ENCODE measurements around the gene NUP43. TPM values are rescaled to one million over a fixed set of nuclear protein-coding genes. Genes with fewer than 3 reads are reported as not detected.
"Not testable (repeated sequence)": the region's sequence is repeated elsewhere in the genome, so short reads cannot be mapped to it uniquely, and the experiment has no call there.

The NUP43 gene
- total RNA-seq, 2 donors from 2014 or later: 53.3 to 73.2 TPM

DNA sequence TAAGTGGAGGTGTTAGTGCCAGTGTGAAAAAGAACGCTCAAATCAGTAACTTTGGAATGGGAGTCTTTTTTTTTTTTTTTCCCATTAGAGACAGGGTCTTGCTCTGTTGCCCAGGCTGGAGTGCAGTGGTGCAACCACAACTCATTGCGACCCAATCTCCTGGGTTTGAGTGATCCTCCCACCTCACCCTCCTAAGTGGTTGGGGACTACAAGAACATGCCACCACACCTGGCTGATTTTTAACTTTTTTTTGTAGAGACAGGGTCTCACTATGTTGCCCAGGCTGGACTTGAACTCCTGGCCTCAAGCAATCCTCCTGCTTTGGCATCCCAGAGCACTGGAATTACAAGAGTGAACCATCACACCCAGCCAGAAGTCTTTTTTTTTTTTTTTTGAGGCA is 48.2 kb downstream of the NUP43 start:
- Mint-ChIP-seq H3K4me3 (no peak overlapping the region), H3K27ac (no peak overlapping the region), H3K4me1 (ENCODE audit: low read depth in 2 of 2) (peaks cover 9% of the 10 kb centered on the region in 2 donors), H3K9me3 (no peaks in the 10 kb centered on the region), H3K36me3 (no peaks in the 10 kb centered on the region), H3K27me3 (no peaks in the 10 kb centered on the region)
- no peak for ATAC-seq
- DNase-seq (ENCODE audit: low spot score): no peak

GRCh38 chr6:149696901-149697300 is 49.4 kb downstream of the NUP43 start:
- H3K36me3 Mint-ChIP-seq: peaks cover 2% of the 10 kb centered on the region
- no peak for ATAC-seq
- H3K4me3 Mint-ChIP-seq: no peak overlapping the region
- H3K4me1 Mint-ChIP-seq (ENCODE audit: low read depth in 2 of 2): peaks cover 11 to 12% of the 10 kb centered on the region in 2 donors
- H3K9me3 Mint-ChIP-seq: no peaks in the 10 kb centered on the region
- no peak overlapping the region for H3K27ac Mint-ChIP-seq
- no peaks in the 10 kb centered on the region for H3K27me3 Mint-ChIP-seq
- DNase-seq (ENCODE audit: low spot score): no peak

GRCh38 chr6:149694921-149695320 is 51.4 kb downstream of the NUP43 start:
- Mint-ChIP-seq H3K36me3 (peaks cover 12% of the 10 kb centered on the region), H3K27ac (no peak overlapping the region), H3K9me3 (no peaks in the 10 kb centered on the region), H3K4me1 (ENCODE audit: low read depth in 2 of 2) (peaks cover 11 to 18% of the 10 kb centered on the region in 2 donors), H3K4me3 (no peak overlapping the region), H3K27me3 (no peaks in the 10 kb centered on the region)
- no peak for ATAC-seq
- no peak for DNase-seq (ENCODE audit: low spot score)

GRCh38 chr6:149691201-149691600 is 55.1 kb downstream of the NUP43 start:
- Mint-ChIP-seq H3K27ac (no peak overlapping the region), H3K9me3 (no peaks in the 10 kb centered on the region), H3K36me3 (peaks cover 18% of the 10 kb centered on the region), H3K4me1 (ENCODE audit: low read depth in 2 of 2) (peaks cover 12 to 26% of the 10 kb centered on the region in 2 donors), H3K4me3 (no peak overlapping the region), H3K27me3 (no peaks in the 10 kb centered on the region)
- DNase-seq (ENCODE audit: low spot score) (no peak), ATAC-seq (no peak)

DNA sequence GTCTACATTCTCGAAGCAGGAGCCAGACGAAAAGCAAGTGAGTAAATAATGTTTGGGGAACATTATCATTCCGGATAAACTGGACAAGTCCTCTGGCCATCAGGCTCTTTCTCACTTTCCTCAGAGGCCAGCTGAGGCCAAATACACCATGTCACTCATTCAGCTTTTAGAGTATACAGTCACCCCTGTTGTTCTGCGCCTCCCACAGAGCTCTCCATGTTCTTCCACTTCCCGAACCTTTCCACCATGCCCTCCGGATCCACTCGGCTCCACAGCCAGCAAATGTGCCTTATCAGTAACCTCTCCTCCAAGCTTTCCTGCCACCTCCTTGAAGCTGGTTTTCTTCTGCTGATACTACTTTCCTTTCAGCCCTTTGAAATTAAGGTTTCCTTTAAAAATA is 60.1 kb downstream of the NUP43 start:
- H3K9me3 Mint-ChIP-seq: no peaks in the 10 kb centered on the region
- peak overlapping the region; percentile 9 for H3K4me3 Mint-ChIP-seq
- ATAC-seq (no peak), DNase-seq (ENCODE audit: low spot score) (no peak)
- H3K36me3 Mint-ChIP-seq: peaks cover 18% of the 10 kb centered on the region
- peaks cover 16 to 23% of the 10 kb centered on the region in 2 donors for H3K4me1 Mint-ChIP-seq (ENCODE audit: low read depth in 2 of 2)
- no peaks in the 10 kb centered on the region for H3K27me3 Mint-ChIP-seq
- peak overlapping the region; percentile 9 to 27 for H3K27ac Mint-ChIP-seq

DNA sequence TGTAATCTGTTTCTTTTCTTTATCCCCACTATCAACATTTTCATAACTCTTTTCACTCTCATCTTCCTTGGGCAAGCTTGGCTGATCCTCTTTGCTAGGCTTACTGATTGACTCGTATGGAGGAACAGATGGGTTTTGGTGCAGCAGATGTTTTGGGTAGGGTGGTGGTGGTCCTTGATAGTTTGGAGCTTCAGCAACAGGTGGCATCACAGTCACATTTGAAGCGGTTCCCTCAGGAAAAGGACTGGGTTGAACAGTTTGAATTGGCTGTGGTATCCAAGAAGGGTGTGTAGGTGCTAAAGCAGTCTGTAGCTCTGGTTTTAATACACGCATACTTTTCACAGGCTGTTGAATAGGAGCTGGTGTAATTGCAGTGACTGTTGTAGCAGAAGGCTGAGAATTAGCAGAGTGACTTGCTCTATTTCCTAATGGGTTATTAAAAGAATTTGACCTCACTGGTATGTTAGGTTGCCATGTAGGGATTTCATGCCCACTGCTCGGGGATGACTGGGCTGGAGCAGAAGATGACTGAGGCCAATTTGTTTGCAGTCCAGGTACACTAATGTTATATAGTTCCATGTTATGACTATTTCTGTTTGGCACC is 63.0 kb downstream of the NUP43 start:
- DNase-seq (ENCODE audit: low spot score) (no peak), ATAC-seq (no peak)
- Mint-ChIP-seq H3K27me3 (no peaks in the 10 kb centered on the region), H3K4me1 (ENCODE audit: low read depth in 2 of 2) (peaks cover 16 to 22% of the 10 kb centered on the region in 2 donors), H3K36me3 (peaks cover 15% of the 10 kb centered on the region), H3K4me3 (no peak overlapping the region), H3K27ac (no peak overlapping the region), H3K9me3 (no peaks in the 10 kb centered on the region)

- ATAC-seq; H3K27me3 Mint-ChIP-seq; DNase-seq (ENCODE audit: low spot score); H3K27ac Mint-ChIP-seq; H3K9me3 Mint-ChIP-seq; H3K4me3 Mint-ChIP-seq: not testable (repeated sequence)
- Mint-ChIP-seq H3K4me1 (ENCODE audit: low read depth in 2 of 2) (peaks cover 12 to 19% of the 10 kb centered on the region in 2 donors), H3K36me3 (peaks cover 21% of the 10 kb centered on the region)
These were observed 64.5 kb downstream of the NUP43 start for GRCh38 chr6:149681845-149682244.

DNA sequence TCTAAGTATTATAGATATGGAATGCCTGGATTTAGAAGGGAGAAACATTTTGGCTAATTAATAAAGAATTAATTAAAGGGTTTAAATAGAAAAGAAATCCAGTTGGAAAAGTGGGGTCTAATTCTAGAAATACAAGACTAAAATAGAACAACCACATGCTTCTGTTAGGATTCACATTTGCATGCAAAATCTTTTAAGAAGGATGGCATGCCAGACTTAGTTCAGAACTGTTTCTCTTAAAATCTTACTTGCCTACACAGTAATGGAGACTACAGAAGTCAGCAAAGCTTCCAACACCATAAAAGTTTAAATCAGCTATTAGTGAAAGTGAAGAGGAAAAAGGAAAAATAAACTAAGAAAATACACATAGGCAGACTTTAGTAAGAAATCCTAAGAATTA is 65.1 kb downstream of the NUP43 start:
- ATAC-seq: no peak
- Mint-ChIP-seq H3K9me3 (no peaks in the 10 kb centered on the region), H3K27ac (peak overlapping the region in 1 of 2 donors; percentile 53), H3K4me3 (no peak overlapping the region), H3K4me1 (ENCODE audit: low read depth in 2 of 2) (peaks cover 6 to 13% of the 10 kb centered on the region in 2 donors), H3K36me3 (peaks cover 18% of the 10 kb centered on the region), H3K27me3 (no peaks in the 10 kb centered on the region)
- DNase-seq (ENCODE audit: low spot score): no peak

GRCh38 chr6:149680503-149680902 is 65.8 kb downstream of the NUP43 start:
- ATAC-seq (no peak), DNase-seq (ENCODE audit: low spot score) (no peak)
- Mint-ChIP-seq H3K4me3 (no peak overlapping the region), H3K9me3 (no peaks in the 10 kb centered on the region), H3K27ac (peak overlapping the region in 1 of 2 donors; percentile 53), H3K27me3 (no peaks in the 10 kb centered on the region), H3K4me1 (ENCODE audit: low read depth in 2 of 2) (peaks cover 4 to 12% of the 10 kb centered on the region in 2 donors), H3K36me3 (peaks cover 19% of the 10 kb centered on the region)

Other genes starting within 250 kb of the NUP43 start
- gene PPIL4, start 200.5 kb downstream of the NUP43 start, total RNA-seq: 10 to 100 TPM; 18.7 to 19.7 TPM
- 10 to 100 TPM in 1 of 2 donors, 1 to 10 TPM in 1; 9.9 to 16.6 TPM for gene GINM1, start 180.2 kb downstream of the NUP43 start, total RNA-seq
- gene KATNA1, start 97.8 kb downstream of the NUP43 start, total RNA-seq: 10 to 100 TPM; 19.8 to 26.1 TPM
- 10 to 100 TPM; 37.4 to 41.4 TPM for gene LATS1, start 28.4 kb downstream of the NUP43 start, total RNA-seq
- 10 to 100 TPM; 67.9 to 68.5 TPM for gene PCMT1, start 3.2 kb upstream of the NUP43 start, total RNA-seq
- gene LRP11, start 117.8 kb upstream of the NUP43 start, total RNA-seq: 1 to 10 TPM; 1.6 to 2.9 TPM
- gene RAET1E, start 151.6 kb upstream of the NUP43 start, total RNA-seq: not detected
- under 1 TPM in 1 of 2 donors, not detected in 1; 0.43 TPM for gene RAET1G, start 176.6 kb upstream of the NUP43 start, total RNA-seq
- gene ULBP2, start 195.5 kb upstream of the NUP43 start, total RNA-seq: 1 to 10 TPM in 1 of 2 donors, under 1 TPM in 1; 0.98 to 4.0 TPM
- gene ULBP1, start 217.4 kb upstream of the NUP43 start, total RNA-seq: 1 to 10 TPM in 1 of 2 donors, under 1 TPM in 1; 0.31 to 1.5 TPM